Hepatocyte (in vitro differentiated cells): Measurements from ENCODE around the gene ARL6IP1. TPM values are rescaled to one million over a fixed set of nuclear protein-coding genes. Genes with fewer than 3 reads are reported as not detected.

Source experiments
- DNase-seq: peaks from one replicate; pipeline ENCODE4 v3.0.0-alpha.2; 2016; ENCODE audit warnings: low spot score
- H2AFZ ChIP-seq: fragments of 200-600 bp; sonication (generic); 2 replicates; pipeline ENCODE4 v1.6.0; 2016; ENCODE audit warnings: antibody characterized with exemption, mild to moderate bottlenecking
- H3K27ac ChIP-seq: fragments of 200-600 bp; sonication (generic); 2 replicates; pipeline ENCODE4 v1.5.1; 2016; ENCODE audit warnings: mild to moderate bottlenecking
- H3K27me3 ChIP-seq: fragments of 200-600 bp; sonication (generic); 2 replicates; pipeline ENCODE4 v1.6.1; 2016
- H3K36me3 ChIP-seq: fragments of 200-600 bp; sonication (generic); replicated peaks from 2 replicates; pipeline ENCODE4 v1.5.1; 2016; ENCODE audit warnings: low read depth; ENCODE audit not compliant: insufficient read depth
- H3K4me1 ChIP-seq: fragments of 200-600 bp; sonication (generic); 2 replicates; pipeline ENCODE4 v1.5.1; 2016; ENCODE audit warnings: mild to moderate bottlenecking, moderate library complexity; ENCODE audit not compliant: insufficient read depth
- H3K4me2 ChIP-seq: fragments of 200-600 bp; sonication (generic); 2 replicates; pipeline ENCODE4 v1.6.0; 2016
- H3K4me3 ChIP-seq: fragments of 200-600 bp; sonication (generic); 2 replicates; pipeline ENCODE4 v1.5.1; 2016; ENCODE audit warnings: mild to moderate bottlenecking
- H3K79me2 ChIP-seq: fragments of 200-600 bp; sonication (generic); 2 replicates; pipeline ENCODE4 v1.6.0; 2017; ENCODE audit warnings: mild to moderate bottlenecking
- H3K9me2 ChIP-seq: fragments of 200-600 bp; sonication (generic); replicated peaks from 2 replicates; pipeline ENCODE4 v1.6.0; 2017; ENCODE audit warnings: mild to moderate bottlenecking; ENCODE audit not compliant: insufficient read depth
- H3K9me3 ChIP-seq: fragments of 200-600 bp; sonication (generic); 2 replicates; pipeline ENCODE4 v1.5.1; 2016; ENCODE audit warnings: low read depth, mild to moderate bottlenecking
- H4K20me1 ChIP-seq: fragments of 200-600 bp; sonication (generic); 2 replicates; pipeline ENCODE4 v1.6.0; 2016; ENCODE audit warnings: mild to moderate bottlenecking; ENCODE audit not compliant: insufficient read depth, poor library complexity, severe bottlenecking
- CTCF ChIP-seq: fragments of 200-600 bp; sonication (generic); IDR thresholded peaks from 2 replicates; pipeline ENCODE4 v1.5.1; 2016; ENCODE audit warnings: antibody characterized with exemption, mild to moderate bottlenecking; ENCODE audit not compliant: poor library complexity
- EZH2 ChIP-seq: fragments of 200-600 bp; sonication (generic); IDR thresholded peaks from 2 replicates; pipeline ENCODE4 v1.6.1; 2016; ENCODE audit warnings: antibody characterized with exemption, mild to moderate bottlenecking, borderline replicate concordance
- EZH2phosphoT487 ChIP-seq: fragments of 200-600 bp; sonication (generic); IDR thresholded peaks from one replicate; pipeline ENCODE4 v1.6.1; 2018; ENCODE audit warnings: antibody characterized with exemption, mild to moderate bottlenecking, low read depth, moderate library complexity; ENCODE audit not compliant: unreplicated experiment, severe bottlenecking
- WGBS: methylation state at CpG from one replicate; pipeline ENCODE4 v1.1.6; 2016; ENCODE audit warnings: low lambda C conversion rate; ENCODE audit errors: missing lambda C conversion rate; 5-methylcytosine and 5-hydroxymethylcytosine counted together
- polyA plus RNA-seq: library from polyadenylated mRNA; unstranded; fragments of >200 nt; fragmentation: Nextera tagmentation; extraction: Ambion mirVana; gene quantifications from 2 replicates; pipeline ENCODE4 v1.2.1, GENCODE V29; 2016
- total RNA-seq: library from RNA; depleted of rRNA; stranded (reverse); fragments of >200 nt; gene quantifications from 2 replicates; pipeline ENCODE4 v1.2.3, GENCODE V29; 2014

ARL6IP1 gene
- 239 and 348 TPM in 2 replicates for total RNA-seq
- 138 and 179 TPM in 2 replicates for polyA plus RNA-seq

GRCh38 chr16:18801145-18801972, at the start of gene ARL6IP1:
Gene ARL6IP1 (minus strand): TSS chr16:18801549. CDS start chr16:18801466, 83 bp downstream.
- peak; percentile 96 for TF ChIP-seq CTCF
- TF ChIP-seq EZH2phosphoT487 = no peak
- peak within 1 kb of the TSS; percentile 91 for H3K4me2 ChIP-seq
- peaks cover 16% of the 10 kb centered on the region for H3K4me1 ChIP-seq
- peak within 1 kb of the TSS; percentile 49 for H2AFZ ChIP-seq
- under 1% methylated on average over 68 of the region's 77 CpGs for WGBS
- H3K9me2 ChIP-seq = no peaks in the 10 kb centered on the region
- H3K27ac ChIP-seq = peak within 1 kb of the TSS; percentile 82
- H3K27me3 ChIP-seq = no peaks in the 10 kb centered on the region
- peaks cover 43% of the 10 kb centered on the region for H3K79me2 ChIP-seq
- peak within 1 kb of the TSS; percentile 44 for H3K4me3 ChIP-seq
- peaks cover 18% of the 10 kb centered on the region for H4K20me1 ChIP-seq
- no peaks in the 10 kb centered on the region for H3K36me3 ChIP-seq
- DNase-seq = peak; percentile 100
- H3K9me3 ChIP-seq = no peaks in the 10 kb centered on the region

GRCh38 chr16:18846416-18846815, 45.1 kb upstream of the ARL6IP1 start:
- no peak overlapping the region for H3K4me3 ChIP-seq
- no peaks in the 10 kb centered on the region for H3K9me2 ChIP-seq
- 100% methylated on average over 1 of the region's 1 CpG for WGBS
- H3K36me3 ChIP-seq = no peaks in the 10 kb centered on the region
- H3K4me1 ChIP-seq = no peaks in the 10 kb centered on the region
- H3K27me3 ChIP-seq = no peaks in the 10 kb centered on the region
- peaks cover 3% of the 10 kb centered on the region for H3K79me2 ChIP-seq
- H2AFZ ChIP-seq = no peak overlapping the region
- H3K27ac ChIP-seq = no peak overlapping the region
- no peak for DNase-seq
- H3K4me2 ChIP-seq = no peak overlapping the region
- no peaks in the 10 kb centered on the region for H4K20me1 ChIP-seq
- no peaks in the 10 kb centered on the region for H3K9me3 ChIP-seq
- TF ChIP-seq CTCF (no peak), EZH2phosphoT487 (no peak), EZH2 (no peak)

DNA sequence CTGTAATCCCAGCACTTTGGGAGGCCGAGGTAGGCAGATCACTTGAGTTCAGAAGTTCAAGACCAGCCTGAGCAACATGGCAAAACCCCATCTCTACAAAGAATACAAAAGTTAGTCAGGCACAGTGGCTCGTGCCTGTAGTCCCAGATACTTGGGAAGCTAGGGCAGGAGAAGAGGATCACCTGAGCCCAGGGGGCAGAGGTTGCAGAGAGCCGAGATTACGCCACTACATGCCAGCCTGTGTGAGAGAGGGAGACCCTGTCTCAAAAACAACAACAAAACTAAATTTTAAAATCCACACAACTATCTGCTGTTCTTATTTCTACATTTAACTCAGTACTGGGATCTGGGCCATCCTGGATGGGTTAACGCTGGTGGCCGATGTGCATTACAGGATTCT, 41.2 kb upstream of the ARL6IP1 start:
- Histone ChIP-seq H3K4me3 (no peak overlapping the region), H3K79me2 (peaks cover 3% of the 10 kb centered on the region), H3K4me1 (no peaks in the 10 kb centered on the region), H3K27ac (no peak overlapping the region), H3K4me2 (no peak overlapping the region), H3K9me2 (no peaks in the 10 kb centered on the region), H3K9me3 (no peaks in the 10 kb centered on the region), H2AFZ (no peak overlapping the region), H3K36me3 (no peaks in the 10 kb centered on the region), H4K20me1 (no peaks in the 10 kb centered on the region), H3K27me3 (no peaks in the 10 kb centered on the region)
- no peak for DNase-seq
- TF ChIP-seq CTCF = no peak
- TF ChIP-seq EZH2phosphoT487 = no peak
- TF ChIP-seq EZH2 = no peak
- 96% methylated on average over 6 of the region's 6 CpGs for WGBS
